Transverse colon (tissue), 4 donors: ENCODE measurements around the gene SLC7A9. TPM values are rescaled to one million over a fixed set of nuclear protein-coding genes. Genes with fewer than 3 reads are reported as not detected.

Experiments
- DNase-seq: peaks from one replicate; pipeline ENCODE4 v3.0.0-alpha.2; 2019
- H3K27ac ChIP-seq, 4 donors: fragments of 200-600 bp; sonication (generic); 2 replicates each; pipeline ENCODE4 v1.5.1; 2016 to 2018; ENCODE audit warnings: inconsistent platforms in 4 of 4
- H3K27me3 ChIP-seq: fragments of 200-600 bp; sonication (generic); 2 replicates; pipeline ENCODE4 v1.5.1; 2017; ENCODE audit warnings: inconsistent platforms
- H3K36me3 ChIP-seq, 4 donors: fragments of 200-600 bp; sonication (generic); 2 replicates each; pipeline ENCODE4 v1.5.1; 2017 to 2019; ENCODE audit warnings: inconsistent platforms in 4 of 4
- H3K4me1 ChIP-seq, 4 donors: fragments of 200-600 bp; sonication (generic); 2 replicates each; pipeline ENCODE4 v1.5.1; 2017 to 2020; ENCODE audit warnings: inconsistent platforms in 4 of 4
- H3K4me3 ChIP-seq, 4 donors: fragments of 200-600 bp; sonication (generic); 1 replicate in 1 of 4; 2 replicates in 3 of 4; pipeline versions ENCODE4 v1.5.1 to v1.6.1; 2017 to 2019; ENCODE audit warnings: inconsistent platforms in 4 of 4
- H3K9me3 ChIP-seq, 2 donors: fragments of 200-600 bp; sonication (generic); 2 replicates each; pipeline ENCODE4 v1.5.1; 2017 to 2019; ENCODE audit warnings: inconsistent platforms in 2 of 2
- EP300 ChIP-seq: sonication (generic); formaldehyde crosslinking; IDR thresholded peaks from one replicate; pipeline ENCODE4 v1.6.1; 2017; ENCODE audit warnings: antibody characterized with exemption, low read depth
- POLR2A ChIP-seq: fragments of 450-650 bp; IDR thresholded peaks from one replicate; pipeline ENCODE4 v1.6.1; 2016; ENCODE audit warnings: antibody characterized with exemption, mild to moderate bottlenecking, moderate library complexity
- POLR2AphosphoS5 ChIP-seq, 3 donors: sonication (generic); formaldehyde crosslinking; IDR thresholded peaks; one replicate each; pipeline ENCODE4 v1.6.1; 2016; ENCODE audit warnings: antibody characterized with exemption in 3 of 3
- WGBS, 2 donors: methylation state at CpG; one replicate each; pipeline ENCODE4 v1.1.5; 2018; ENCODE audit warnings: low coverage in 1 of 2; 5-methylcytosine and 5-hydroxymethylcytosine counted together
- in situ Hi-C, 4 donors: fragments of 200-750 bp; cut with MboI; loops; one replicate each; pipeline versions ENCODE4 v1.15.0 to v1.15.1; 2017; ENCODE audit warnings: low sequenced_read_pairs in 3 of 4, low pct_ligation_motif_present in 1 of 4, low pct_unique_long_range_greater_than_20kb in 1 of 4
- intact Hi-C: fragments of 100-400 bp; cut with DNase I; formaldehyde crosslinking; loops from one replicate; pipeline ENCODE4 v1.15.1; 2023; ENCODE audit warnings: low total_unique reads
- total RNA-seq, 4 donors: library from RNA; depleted of rRNA; stranded (reverse); fragments of >200 nt; gene quantifications; one replicate each; pipeline ENCODE4 v1.1.0, GENCODE V29; 2016
- TF ChIP-seq, protein P1 (sequence below), 5 experiments: fragments of 200-600 bp in 3 of 5; fragments of 450-650 bp in 2 of 5; sonication (generic) in 3 of 5; IDR thresholded peaks; 1 replicate in 2 of 5; 2 replicates in 3 of 5; pipeline ENCODE4 v1.5.1; 2016 to 2017; ENCODE audit warnings: antibody characterized with exemption in 5 of 5, inconsistent platforms in 3 of 5, mild to moderate bottlenecking in 2 of 5, moderate library complexity in 1 of 5

The SLC7A9 gene
- total RNA-seq, 4 donors from 2014 or later = 2.5 to 11.2 TPM; not detected in 2

DNA sequence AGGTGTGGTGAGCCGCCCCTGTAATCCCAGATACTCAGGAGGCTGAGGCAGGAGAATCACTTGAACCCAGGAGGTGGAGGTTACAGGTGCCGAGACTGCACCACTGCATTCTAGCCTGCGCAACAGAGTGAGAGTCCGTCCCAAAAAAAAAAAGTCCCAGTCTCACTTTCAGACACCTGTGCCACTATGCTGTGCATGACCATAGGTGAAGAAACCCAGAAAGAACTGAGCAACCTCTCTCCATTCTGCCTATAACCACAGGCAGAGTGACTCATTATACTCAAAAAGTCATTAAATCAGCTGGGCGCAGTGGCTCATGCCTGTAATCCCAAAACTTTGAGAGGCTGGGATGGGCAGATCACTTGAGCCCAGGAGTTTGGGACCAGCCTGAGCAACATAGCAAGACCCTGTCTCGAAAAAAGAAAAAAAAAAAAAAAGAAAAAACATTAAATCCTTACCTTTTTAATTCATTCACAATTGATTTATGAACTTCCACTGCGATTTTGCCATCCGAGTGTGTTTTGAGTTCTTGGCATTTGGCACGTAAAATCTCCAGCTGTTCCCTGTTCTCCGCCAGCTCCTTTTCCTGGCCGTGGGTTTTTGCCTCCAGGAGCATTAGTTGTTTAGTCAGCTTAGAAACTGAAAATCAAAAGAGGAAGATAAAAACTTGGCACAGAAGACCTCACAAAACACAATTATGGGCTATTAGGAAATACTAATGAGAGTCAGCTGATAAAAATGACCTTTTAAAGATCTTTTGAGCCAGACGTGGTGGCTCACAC is 45.5 kb upstream of the SLC7A9 start:
- Histone ChIP-seq H3K4me3 (no peak overlapping the region), H3K27ac (no peak overlapping the region), H3K36me3 (no peaks in the 10 kb centered on the region), H3K9me3 (no peaks in the 10 kb centered on the region), H3K4me1 (peaks cover 0 to 2% (median 0%) of the 10 kb centered on the region in 4 donors), H3K27me3 (no peaks in the 10 kb centered on the region)
- no peak for DNase-seq
- intact Hi-C loops = no loop called here
- in situ Hi-C loops = no loop called here
- no peak for TF ChIP-seq POLR2AphosphoS5 (IDR thresholded peaks at IDR 0.05)
- TF ChIP-seq EP300 = no peak
- TF ChIP-seq, protein P1, sequence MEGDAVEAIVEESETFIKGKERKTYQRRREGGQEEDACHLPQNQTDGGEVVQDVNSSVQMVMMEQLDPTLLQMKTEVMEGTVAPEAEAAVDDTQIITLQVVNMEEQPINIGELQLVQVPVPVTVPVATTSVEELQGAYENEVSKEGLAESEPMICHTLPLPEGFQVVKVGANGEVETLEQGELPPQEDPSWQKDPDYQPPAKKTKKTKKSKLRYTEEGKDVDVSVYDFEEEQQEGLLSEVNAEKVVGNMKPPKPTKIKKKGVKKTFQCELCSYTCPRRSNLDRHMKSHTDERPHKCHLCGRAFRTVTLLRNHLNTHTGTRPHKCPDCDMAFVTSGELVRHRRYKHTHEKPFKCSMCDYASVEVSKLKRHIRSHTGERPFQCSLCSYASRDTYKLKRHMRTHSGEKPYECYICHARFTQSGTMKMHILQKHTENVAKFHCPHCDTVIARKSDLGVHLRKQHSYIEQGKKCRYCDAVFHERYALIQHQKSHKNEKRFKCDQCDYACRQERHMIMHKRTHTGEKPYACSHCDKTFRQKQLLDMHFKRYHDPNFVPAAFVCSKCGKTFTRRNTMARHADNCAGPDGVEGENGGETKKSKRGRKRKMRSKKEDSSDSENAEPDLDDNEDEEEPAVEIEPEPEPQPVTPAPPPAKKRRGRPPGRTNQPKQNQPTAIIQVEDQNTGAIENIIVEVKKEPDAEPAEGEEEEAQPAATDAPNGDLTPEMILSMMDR (IDR thresholded peaks at IDR 0.05) = no peak
- TF ChIP-seq POLR2A = no peak
- 87 to 90% methylated on average over 8 to 12 of the region's 12 CpGs for WGBS, 2 donors

GRCh38 chr19:32911467-32911866 is 41.9 kb upstream of the SLC7A9 start:
- no peak overlapping the region for H3K4me3 ChIP-seq
- no peaks in the 10 kb centered on the region for H3K36me3 ChIP-seq
- H3K9me3 ChIP-seq = no peaks in the 10 kb centered on the region
- H3K27me3 ChIP-seq = no peaks in the 10 kb centered on the region
- no peak for DNase-seq
- H3K27ac ChIP-seq = no peak overlapping the region
- H3K4me1 ChIP-seq = peaks cover 0 to 2% (median 0%) of the 10 kb centered on the region in 4 donors
- no peak for TF ChIP-seq EP300
- no peak for TF ChIP-seq POLR2AphosphoS5 (IDR thresholded peaks at IDR 0.05)
- TF ChIP-seq POLR2A = no peak
- TF ChIP-seq, protein P1 (IDR thresholded peaks at IDR 0.05) = no peak
- in situ Hi-C loops (no loop called here), intact Hi-C loops (no loop called here)
- 89% methylated on average over 4 of the region's 4 CpGs for WGBS, 2 donors

DNA sequence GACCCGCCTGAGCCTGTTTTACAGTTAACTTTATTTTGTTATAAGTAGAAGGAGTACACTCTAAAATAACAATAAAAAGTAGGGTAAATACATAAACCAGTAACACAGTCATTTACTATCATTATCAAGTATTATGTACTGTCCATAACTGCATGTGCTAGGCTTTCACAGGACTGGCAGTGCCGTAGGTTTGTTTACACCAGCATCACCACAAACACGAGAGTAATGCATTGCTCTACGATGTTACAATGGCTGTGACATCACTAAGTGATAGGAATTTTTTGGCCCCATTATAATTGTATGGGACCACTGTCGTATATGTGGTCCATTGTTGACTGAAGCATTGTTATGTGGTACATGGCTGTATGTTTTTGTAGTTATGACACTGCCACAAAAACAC is 41.3 kb upstream of the SLC7A9 start:
- in situ Hi-C loops (no loop called here), intact Hi-C loops (no loop called here)
- peaks cover 0 to 2% (median 0%) of the 10 kb centered on the region in 4 donors for H3K36me3 ChIP-seq
- WGBS, 2 donors = 76 to 89% methylated on average over 5 of the region's 5 CpGs
- H3K4me3 ChIP-seq = no peak overlapping the region
- no peak for DNase-seq
- no peaks in the 10 kb centered on the region for H3K27me3 ChIP-seq
- no peak overlapping the region for H3K27ac ChIP-seq
- TF ChIP-seq, protein P1 (IDR thresholded peaks at IDR 0.05) = no peak
- TF ChIP-seq POLR2AphosphoS5 (IDR thresholded peaks at IDR 0.05) = no peak
- TF ChIP-seq POLR2A = no peak
- TF ChIP-seq EP300 = no peak
- H3K9me3 ChIP-seq = peaks cover 0 to 3% of the 10 kb centered on the region in 2 donors
- H3K4me1 ChIP-seq = peaks cover 0 to 2% (median 0%) of the 10 kb centered on the region in 4 donors

DNA sequence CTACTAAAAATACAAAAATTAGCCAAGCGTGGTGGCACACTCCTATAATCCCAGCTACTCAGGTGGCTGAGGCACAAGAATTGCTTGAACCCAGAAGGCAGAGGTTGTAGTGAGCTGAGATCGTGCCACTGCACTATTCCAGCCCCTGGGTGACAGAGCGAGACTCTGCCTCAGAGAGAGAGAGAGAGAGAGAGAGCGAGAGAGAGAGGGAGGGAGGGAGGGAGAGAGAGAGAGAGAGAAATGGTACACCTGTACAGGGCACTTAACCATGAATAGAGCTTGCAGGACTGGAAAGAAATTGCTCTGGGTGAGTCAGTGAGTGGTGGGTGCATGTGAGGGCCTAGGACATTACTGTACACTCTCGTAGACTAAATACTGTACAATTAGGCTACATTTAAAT is 40.5 kb upstream of the SLC7A9 start:
- DNase-seq = no peak
- Histone ChIP-seq H3K27ac (no peak overlapping the region), H3K4me1 (peaks cover 0 to 2% (median 0%) of the 10 kb centered on the region in 4 donors), H3K36me3 (peaks cover 0 to 6% (median 0%) of the 10 kb centered on the region in 4 donors), H3K27me3 (no peaks in the 10 kb centered on the region), H3K9me3 (peaks cover 0 to 3% of the 10 kb centered on the region in 2 donors), H3K4me3 (no peak overlapping the region)
- in situ Hi-C loops (no loop called here), intact Hi-C loops (no loop called here)
- 97 to 100% methylated on average over 4 to 5 of the region's 5 CpGs for WGBS, 2 donors
- TF ChIP-seq, protein P1 (IDR thresholded peaks at IDR 0.05) = no peak
- TF ChIP-seq POLR2A (no peak), POLR2AphosphoS5 (IDR thresholded peaks at IDR 0.05) (no peak), EP300 (no peak)
